HS-27A (cell line): ENCODE results near the gene SOX1.

Experiments used
- DNase-seq: peaks from one replicate; pipeline ENCODE4 v3.0.0-alpha.2; 2012; ENCODE audit warnings: low read depth, missing footprints

Gene SOX1

DNA sequence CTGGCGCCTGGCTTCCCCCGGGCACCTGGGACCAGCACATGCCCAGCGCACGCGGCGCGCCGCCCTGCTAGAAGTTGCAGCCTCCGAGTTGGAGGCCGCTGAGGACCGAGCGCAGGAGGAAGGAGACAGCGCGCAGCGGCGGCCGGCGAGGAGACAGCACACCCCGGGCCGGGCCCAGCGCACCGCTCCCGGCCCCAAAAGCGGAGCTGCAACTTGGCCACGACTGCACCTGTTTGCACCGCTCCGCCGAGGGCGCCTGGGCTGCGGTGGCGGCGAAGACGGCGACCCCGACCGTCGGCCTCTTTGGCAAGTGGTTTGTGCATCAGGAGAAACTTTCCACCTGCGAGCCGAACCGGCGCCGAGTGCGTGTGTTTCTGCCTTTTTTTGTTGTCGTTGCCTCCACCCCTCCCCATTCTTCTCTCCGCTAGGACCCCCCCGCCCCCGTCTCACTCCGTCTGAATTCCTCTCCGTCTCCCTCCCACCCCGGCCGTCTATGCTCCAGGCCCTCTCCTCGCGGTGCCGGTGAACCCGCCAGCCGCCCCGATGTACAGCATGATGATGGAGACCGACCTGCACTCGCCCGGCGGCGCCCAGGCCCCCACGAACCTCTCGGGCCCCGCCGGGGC, at the start of gene SOX1:
SOX1 (plus strand) TSS at position 34 of the 626 bp plus-strand sequence; CDS start at position 544, 510 bp downstream.
- no peak for DNase-seq

DNA sequence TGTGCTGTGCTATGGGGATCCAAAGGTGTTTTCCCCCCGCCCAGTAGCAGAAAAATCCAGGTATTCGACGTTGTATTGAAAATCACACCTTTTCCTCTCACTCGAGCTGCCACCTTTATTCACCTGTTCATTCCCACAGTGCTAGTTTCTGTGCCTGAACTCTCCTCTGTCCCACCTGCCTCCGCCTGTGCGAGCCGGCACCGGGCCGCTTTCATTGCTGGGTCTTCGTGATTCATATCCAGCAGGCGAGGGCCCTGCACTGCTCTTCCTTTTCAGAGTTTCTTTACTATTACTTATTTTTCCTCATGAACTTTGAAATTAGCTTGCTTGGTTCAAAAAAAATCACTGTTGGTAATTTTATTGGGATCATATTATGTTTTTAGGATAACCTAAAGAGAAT, 42.4 kb upstream of the SOX1 start:
- DNase-seq = no peak

DNA sequence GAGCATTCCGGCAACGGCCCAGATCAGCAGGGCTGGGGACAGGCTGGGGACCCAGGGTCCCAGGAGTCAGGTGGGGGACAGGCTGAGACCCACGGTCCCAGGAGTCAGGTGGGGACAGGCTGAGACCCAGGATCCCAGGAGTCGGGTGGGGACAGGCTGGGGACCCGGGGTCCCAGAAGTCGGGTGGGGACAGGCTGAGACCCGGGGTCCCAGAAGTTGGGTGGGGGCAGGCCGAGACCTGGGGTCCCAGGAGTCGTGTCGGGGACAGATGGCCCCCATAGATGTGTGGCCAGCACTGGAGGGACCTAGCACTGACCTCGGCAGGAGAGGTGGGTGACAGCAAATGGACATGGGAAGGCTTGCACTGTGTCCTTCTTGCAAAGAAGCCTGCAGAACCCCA, 39.7 kb upstream of the SOX1 start:
- no peak for DNase-seq

DNA sequence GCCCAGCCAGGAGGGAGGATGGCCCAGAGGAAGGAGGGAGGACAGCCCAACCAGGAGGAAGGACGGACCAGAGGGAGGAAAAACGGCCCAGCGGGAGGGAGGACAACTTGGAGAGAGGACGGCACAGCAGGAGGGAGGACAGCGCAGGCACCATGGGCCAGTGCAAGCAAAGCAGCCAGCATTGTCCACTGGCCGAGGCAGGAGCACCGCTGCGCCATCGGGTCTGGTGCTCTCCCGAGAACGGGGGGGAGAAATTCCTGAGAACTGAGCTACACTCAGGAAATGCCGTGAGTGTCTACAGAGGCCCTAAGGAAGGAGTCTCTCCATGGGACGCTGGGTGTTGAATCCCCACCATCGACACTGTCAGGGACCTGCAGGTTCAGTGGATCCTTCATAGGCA, 38.5 kb upstream of the SOX1 start:
- DNase-seq = no peak

DNA sequence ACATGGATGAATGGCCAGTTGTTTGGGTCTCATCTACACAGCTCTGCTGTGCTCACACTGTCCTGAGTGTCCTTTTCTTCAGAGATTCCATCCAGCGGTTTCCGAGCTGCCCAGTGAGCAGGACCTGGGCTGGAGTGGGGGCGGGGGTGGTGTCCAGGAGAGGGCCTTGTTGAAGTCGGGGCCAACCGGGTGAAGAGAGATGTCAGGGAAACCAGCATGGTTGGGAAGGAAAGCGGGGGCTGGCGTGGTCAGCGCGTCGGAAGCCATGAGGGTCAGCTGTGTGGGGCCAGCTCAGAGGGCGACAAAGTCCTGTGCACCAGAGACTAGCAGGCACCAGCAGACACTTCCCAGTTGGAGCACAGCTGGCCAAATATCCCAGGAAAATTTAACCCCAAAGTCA, 37.8 kb upstream of the SOX1 start:
- DNase-seq = no peak

DNA sequence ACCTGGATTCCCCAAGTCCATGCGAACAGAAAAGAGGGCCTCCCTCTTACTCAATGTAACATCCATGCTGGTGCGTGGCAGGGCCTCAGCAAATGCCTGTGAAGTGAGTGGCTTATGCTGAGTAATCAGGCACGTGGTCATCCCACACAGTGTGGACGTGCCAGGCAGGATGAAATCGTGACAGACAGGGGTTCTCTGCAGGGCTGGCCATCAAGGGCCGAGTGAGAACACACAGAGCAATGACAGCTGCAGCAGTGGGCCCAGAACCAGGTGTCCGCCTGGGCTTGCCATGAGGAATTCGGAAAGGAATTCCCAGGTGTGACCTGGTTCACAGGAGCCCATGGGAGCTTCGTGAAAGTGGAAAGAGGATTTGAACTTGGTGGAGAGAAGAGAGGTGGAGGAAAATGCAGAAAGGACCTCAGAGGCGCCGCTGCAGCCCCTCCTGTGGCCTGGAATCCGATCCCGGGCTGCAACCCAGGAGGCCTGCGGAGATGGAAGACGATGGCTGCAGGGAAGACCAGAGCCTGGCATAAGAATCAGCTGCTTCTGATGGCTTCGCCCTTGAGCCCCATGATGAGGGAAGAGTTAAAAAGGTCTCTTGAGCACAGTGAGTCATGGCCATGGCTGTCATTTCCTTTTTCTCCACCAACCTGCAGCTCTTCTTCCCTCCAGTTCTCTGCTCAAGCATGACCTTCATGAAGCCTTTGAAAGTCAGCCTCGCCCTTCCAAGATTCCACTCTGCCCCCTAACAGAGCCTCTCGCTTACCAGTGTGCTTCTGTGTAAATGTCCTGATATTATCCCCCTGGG, 34.6 kb upstream of the SOX1 start:
- no peak for DNase-seq

DNA sequence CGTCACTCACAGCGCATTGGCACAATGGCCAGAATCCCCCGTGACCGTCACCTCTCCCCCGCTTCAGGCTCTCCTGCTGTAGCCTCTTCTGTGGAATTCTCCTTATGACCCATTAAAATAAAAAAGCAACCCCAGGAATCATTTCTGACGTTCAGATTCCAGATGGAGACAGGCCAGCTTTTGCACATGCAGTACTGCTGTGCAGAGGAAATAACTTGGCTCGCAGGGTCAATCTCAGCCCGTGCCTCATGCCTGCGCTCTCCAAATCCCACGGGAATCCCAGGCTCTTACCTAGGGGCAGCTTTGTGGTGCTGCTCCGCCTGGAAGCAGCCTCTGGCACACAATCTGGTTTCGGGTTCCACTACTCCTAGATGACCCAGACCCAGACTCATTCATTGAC, 32.7 kb upstream of the SOX1 start:
- no peak for DNase-seq

DNA sequence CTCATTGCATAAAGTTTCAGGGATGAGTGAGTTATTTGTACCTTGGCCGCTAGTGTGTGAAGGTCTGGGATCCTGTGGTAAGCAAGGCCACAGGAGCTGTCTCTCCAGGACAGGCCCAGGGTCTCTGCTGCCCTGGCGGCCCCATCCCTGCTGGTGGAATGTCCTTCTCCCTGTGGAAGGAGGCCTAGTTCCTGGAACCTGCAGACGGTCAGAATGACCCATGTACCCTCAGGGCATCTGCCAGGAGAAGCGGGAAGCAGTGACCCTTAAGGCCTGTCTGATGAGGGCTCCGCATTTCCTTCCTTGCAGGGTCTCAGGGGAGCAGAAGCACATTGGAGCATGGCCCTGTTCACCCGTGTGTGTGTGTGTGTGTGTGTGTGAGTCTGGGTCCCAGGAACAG, 32.1 kb upstream of the SOX1 start:
- no peak for DNase-seq

DNA sequence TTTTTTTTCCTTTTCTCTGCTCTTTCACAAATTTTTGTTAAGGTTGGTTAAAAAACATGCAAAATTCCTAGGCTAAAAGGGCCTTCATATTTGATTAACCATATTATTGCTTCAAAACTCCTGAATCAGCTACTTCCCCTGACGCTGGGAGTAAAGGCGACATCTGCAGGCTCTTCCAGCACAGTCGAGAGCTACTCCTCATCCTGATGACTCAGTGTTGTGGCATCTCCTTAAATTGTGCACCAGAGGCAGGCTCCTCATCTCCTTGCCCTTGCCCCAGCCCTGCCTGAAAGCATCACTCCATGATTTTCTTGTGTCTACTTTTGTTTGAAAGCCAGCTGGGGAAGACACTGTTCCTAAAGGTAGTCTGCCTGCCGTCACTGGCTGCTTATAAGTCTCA, 24.5 kb upstream of the SOX1 start:
- no peak for DNase-seq

DNA sequence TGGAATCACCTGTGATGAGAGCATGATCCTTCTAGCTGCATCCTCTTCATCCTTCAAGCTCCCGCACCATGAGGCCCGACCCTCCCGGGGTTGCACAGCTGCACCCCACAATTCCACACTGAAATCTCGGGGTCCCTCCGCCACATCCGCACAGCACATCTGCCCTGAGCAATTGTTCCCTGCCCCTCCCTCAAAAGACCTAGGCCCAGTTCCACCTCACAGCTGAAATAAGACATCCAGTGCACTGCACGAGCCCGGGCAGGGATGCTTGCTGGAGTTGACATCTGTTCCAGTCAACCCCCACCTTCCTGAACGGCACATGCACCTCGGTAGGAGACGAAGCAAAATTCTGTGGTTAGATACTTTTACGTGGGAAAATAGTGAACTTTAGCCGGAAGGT, 14.7 kb upstream of the SOX1 start:
- no peak for DNase-seq

DNA sequence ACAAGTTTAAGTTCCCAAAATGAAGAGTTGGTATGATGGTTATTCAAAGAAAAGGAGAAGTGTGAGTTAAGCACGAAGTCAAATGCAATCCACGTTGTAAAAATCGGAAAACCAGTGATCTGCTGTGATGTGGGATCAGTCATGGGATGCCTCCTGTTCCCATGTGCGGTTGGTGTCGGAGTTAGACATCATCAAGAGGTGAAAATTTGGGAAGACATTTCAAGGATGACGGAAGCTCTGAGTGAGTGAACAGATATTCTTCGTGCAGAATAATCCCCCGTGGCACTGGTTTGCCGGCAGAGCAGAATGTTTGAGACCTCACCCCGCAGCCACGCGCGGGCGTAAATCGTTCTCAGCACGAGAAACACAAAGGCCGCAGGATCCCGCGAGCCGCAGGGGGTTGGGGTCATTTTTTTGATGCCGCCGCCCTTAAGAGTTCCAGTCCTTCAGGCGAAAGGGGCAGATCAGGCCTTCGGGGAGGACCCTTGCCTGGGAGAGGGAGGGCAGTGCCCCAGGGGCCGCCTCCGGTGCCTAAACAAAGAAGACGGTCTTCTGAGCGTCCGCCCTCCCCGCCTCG, 13.7 kb upstream of the SOX1 start:
- no peak for DNase-seq

DNA sequence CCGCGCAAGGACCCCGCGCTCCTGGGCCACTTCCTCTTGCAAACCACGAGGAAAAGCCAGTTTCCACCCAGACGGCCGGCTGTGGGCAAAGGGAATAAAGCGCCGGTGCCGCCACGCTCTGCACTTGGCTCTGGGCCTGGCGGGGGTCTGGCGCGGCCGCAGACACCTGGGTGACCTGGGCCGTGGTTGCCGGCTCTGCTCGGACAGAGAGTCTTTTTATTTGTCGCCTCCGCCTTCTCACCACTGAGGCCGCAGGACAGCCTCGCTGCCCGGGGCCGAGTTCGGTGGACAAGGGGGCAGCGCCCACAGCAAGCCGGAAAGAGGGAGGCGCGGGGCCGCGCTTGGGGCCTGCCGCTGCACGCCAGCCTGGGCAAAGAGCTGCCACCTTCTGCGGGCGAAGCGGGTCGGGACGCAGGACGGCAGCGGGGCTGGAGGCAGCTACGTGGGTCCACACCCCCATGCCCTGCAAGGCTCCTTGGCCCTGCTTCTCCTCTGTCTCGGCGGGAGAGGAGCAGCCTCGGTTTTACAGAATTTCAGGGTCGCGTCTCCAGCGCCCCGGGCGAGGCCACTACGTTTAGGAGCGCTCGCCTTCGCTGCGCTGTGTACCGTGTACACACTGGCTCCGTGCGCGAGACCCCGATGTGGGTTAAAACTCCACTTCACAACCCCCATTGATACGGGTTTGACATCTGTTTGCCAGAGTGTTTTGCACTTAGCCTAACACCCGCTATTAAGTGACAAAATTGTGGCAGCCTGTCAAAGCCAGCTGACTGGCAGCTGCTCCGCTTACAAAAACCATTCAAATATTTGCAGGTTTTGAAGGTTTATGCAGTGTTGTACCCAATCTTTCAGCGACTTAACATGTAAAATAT, 13.0 kb upstream of the SOX1 start:
- no peak for DNase-seq

DNA sequence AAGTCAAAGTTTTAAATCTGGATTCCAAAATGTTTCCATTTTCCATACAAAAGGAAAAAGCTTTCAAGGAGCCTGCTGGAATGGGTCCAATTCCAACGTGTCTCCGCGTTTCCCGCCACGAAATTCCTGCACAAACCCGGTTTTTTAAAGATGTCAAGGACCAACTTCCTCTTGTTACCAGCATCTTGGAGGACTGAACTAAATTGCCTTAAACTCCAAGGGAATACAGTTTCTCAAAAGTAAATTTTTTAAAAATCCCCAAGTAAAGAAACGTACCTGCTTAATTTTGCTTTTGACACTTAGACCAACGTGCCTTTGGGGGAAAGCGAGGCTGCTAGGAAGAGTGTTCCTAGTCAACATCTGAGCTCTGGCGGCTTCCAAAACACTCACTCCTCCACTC, 12.3 kb upstream of the SOX1 start:
- DNase-seq = no peak

DNA sequence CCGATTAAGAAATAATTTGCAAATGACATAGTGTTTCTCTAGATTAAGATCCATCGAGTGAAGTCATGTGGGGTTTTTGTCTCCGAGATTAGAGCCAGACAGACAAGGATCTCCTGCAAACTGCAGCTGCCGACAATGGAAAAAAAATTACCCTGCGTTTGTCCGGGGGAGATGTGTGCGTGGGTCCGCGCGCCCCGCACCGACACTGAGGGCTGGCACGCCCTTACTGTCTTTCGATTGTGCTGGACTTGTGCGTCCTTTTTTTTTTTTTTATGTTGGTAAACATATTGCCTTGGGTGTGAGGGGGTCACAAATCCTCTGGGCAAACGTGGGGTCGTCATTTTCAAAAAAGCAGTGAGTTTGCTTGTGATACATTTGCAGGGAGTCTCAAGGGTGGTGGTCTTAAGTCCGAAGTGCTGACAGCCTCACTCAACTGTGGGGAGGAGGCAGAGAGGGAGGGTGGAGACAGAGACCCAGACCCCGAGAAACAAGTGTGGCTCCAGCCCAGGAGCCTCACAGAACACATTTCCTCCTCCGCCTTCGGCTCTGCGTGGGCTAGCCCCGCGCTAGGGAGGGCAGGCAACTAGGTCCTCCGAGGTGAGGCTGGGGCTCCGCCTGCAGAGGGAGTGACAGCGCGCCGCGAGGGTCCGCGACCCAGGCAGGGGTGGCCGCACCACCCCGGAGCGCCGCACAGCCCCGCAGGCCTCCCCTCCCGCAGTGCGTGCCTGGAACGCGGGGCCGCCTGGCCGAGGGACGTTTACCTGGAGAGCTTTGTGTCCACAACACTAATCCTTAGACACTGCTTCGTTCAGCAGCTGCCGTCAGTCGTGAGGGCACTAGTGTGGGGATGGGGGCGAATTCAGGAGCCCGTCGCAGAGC, 11.7 kb upstream of the SOX1 start:
- DNase-seq = no peak

DNA sequence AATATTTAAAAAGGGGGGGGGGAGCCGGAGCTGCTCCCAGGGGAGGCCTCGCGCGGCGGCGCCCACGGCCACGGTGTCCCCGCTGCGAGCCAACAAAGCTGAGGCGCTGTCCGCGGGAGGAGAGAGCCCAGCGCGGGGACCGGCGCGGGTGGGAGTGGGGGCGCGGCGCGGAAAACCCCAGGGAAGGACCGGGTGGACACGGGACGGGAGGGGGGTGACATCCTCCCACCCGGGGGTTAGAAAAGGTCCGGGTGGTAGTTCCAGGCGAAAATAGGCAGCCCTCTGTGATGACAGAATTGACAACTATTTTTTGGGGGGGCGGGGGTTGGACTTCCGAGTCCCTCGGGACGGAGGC, 11.1 kb upstream of the SOX1 start:
- DNase-seq = no peak

DNA sequence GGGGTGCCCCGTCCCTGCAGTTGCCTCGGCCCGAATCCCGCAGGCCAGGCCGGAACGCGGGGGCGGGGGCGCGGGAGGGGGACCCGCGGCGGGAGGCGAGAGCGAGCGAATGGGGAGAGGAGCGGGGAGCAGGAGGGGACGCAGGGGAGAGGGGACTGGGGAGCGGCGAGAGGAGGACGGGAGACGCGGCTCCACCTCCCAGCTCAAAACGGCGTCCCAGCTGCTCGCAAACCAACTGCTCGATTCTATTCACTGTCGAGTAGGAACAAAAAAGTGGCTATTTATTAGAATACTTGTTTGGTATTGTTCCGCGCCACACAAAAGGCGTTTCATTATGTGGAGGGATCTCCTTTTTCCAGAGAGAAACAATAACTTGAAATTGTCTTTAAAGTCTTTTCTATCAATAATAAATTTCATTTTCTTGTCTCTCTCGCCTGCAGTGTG, 10.6 kb upstream of the SOX1 start:
- no peak for DNase-seq

DNA sequence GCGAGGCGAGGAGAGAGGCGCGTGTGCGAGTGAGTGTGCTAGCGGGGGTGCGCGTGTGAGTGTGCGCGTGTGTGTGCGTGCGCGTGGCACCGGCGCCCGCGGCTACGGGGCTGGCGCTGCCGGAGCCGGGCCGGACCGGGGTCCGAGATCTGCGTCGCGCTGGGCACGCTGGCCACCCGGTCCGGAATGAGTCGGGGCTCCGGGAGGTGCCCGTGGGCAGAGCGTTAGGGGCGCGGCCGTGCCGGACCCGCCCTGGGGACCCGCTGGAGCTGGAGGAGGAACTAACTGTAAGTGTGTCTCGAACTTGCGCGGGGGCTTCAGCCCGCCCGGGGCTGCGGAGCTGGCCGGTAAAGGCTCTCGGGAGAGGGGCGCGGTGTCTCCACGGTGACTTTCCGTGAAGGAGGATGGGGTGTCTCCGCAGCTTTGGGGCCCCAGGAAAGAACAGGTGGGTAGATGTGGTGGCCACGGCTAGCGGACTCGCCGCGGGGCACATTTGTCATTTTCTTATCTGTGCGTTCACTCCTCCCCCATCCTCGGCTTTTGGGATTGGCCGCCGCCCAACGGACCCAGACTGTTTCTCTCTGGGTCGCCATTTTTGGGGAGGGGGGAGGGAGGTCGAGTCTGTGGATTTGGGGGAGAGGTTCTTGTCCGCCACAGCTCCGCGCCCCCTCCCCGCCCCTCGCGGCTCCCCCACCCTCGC, 10.1 kb upstream of the SOX1 start:
- DNase-seq = no peak

DNA sequence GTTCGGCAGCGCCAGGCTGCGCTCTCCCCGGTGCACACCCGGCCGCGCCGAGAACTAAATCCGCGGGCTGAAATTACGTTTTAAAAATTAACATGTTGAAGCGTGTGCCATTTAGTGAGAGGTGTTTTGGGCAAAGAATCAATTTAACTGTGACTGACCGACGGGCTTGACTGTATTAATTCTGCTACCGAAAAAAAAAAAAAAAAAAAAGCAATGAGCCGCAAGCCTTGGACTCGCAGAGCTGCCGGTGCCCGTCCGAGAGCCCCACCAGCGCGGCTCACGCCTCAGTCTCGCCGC, 9.6 kb upstream of the SOX1 start:
- no peak for DNase-seq

DNA sequence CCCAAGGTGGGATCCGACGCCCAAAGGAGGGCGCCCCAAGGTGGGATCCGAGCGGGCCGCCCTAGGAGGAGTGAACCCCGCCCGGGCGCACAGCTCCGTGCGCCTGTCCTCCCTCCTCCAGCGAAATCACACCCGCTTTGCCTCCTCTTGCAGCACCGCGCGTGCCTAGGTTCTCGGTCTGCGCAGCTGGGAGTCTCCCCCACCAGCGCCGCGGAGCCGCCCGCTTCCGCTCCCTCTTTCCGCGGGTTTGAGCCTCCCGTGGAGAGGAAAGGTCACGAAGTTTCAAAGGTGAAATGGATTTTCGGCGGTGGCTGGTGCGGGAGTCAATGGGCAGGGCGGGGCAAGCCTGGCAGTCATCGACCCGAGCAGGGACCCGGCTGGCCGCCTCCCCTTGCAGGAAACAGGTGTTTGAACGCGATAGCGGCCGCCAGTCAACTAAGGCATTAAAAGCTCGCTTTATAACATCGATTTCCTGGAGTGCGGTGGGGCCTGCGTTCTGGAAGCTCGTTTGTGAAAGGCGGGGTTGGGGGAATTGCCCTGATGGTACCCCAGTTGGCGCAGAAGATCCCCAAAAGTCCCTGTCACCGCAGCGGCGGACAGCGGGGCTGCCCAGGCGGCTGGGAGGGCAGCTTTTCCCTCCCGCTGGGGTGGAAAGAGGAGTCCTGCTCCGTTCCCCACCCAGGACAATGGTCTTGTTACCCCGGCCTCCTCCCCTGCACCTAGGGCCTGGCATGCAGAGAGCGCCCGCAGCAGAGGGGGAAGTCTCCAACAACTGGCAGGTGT, 9.0 kb upstream of the SOX1 start:
- DNase-seq = no peak

DNA sequence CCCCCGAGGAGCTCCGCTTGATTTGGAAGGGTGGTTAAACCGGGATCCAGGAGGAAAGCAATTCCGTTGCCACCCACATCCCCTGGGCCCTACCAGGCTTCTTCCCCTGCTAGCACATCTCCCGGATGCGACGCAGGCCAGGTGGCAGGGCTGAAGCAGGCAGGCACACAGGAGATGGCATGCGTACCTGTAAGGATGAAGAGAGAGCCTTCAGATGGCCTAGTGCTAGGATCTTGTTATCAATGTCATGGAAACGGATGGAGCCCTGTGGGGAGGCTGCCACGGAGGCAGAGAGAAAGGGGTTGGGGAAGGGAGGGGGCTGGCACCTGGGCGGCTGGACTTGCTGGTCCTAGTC, 8.5 kb upstream of the SOX1 start:
- DNase-seq = no peak
